ENCODE measurements around the gene DPH3.
A peak's percentile ranks its signal among the peaks of the same experiment; 100 is the strongest.

The DPH3 gene

DNA sequence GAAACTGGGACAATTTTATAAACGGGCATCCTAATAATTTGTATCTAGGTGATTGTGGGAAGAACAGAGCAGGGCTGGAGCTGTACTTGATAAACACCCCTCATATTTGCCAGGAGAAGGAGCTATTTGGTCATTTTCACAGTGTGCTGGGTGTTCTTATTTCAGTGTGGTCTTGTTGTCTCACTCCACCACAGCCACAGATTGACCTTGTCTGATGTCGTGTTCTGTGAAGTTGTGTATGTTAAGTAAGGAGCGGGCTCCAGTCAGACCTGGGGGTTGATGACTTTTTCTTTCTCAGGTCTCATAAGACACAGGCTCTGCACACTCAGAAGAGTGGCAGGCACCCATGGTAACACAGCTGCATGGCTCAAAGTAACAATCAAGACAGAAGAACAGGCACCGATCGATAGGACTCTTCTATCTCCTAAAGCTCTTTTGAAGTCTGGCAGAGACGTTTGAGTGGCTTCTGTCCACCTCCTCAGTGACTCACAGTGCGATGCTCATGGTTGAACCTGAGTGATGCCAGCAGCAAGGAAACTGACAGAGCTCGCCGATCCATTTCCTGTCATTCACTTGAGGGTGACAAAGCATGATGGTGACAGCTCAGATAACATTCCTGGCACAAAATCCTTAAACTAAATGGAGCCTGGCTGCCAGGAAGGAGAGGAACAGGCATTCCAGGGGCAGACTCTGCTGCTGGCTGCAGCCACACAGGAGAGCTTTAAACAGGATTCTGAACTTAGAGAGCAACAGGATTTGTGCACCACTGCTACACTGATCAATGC is 20.8 kb downstream of the DPH3 start:
- H3K9ac ChIP-seq (ENCODE audit: low read length): no peak overlapping the region
- WGBS (ENCODE audit: extremely low coverage, insufficient coverage, insufficient read length): no CpG with 5 or more reads among the region's 9 CpGs
- H2BK5ac ChIP-seq (ENCODE audit: low read depth, low read length, poor library complexity): no peak overlapping the region
- DNase-seq: no peak
- H3K4me2 ChIP-seq (ENCODE audit: low read length): no peak overlapping the region
- no peak overlapping the region for H4K91ac ChIP-seq (ENCODE audit: low read depth, low read length)
- no peak overlapping the region for H3K23ac ChIP-seq (ENCODE audit: low read length)
- no peak overlapping the region for H3K14ac ChIP-seq (ENCODE audit: low read length)
- H2AFZ ChIP-seq (ENCODE audit: insufficient read depth, low read length, poor library complexity): no peak overlapping the region
- H3K79me2 ChIP-seq (ENCODE audit: control insufficient read depth, insufficient read depth, low read length, poor library complexity): no peaks in the 10 kb centered on the region
- no peak overlapping the region for H4K8ac ChIP-seq (ENCODE audit: low read depth, low read length)
- H3K4me1 ChIP-seq (ENCODE audit: control insufficient read depth in 1 of 2, insufficient read depth in 2 of 2, low read length in 2 of 2): no peaks in the 10 kb centered on the region
- H3K4ac ChIP-seq (ENCODE audit: low read depth, low read length): no peak overlapping the region
- no peaks in the 10 kb centered on the region for H3K9me3 ChIP-seq (ENCODE audit: insufficient read depth, low read depth, low read length)
- H3K36me3 ChIP-seq (ENCODE audit: control insufficient read depth in 1 of 2, insufficient read depth in 2 of 2, low read length in 2 of 2): no peaks in the 10 kb centered on the region
- no peak overlapping the region for H3K18ac ChIP-seq (ENCODE audit: low read length)
- no peak overlapping the region for H2BK12ac ChIP-seq (ENCODE audit: low read length)
- H3K27me3 ChIP-seq (ENCODE audit: insufficient read depth, low read length): no peaks in the 10 kb centered on the region
- H2AK5ac ChIP-seq (ENCODE audit: low read length): no peak overlapping the region
- no peak overlapping the region for H2BK120ac ChIP-seq (ENCODE audit: insufficient read depth, low read length, poor library complexity)
- no peak overlapping the region for H3K27ac ChIP-seq (ENCODE audit: low read depth, low read length)
- no peaks in the 10 kb centered on the region for H3K79me1 ChIP-seq (ENCODE audit: low read length)
- H3K4me3 ChIP-seq (ENCODE audit: low read depth, low read length): no peak overlapping the region
- no peak overlapping the region for H4K12ac ChIP-seq (ENCODE audit: low read depth, low read length)

DNA sequence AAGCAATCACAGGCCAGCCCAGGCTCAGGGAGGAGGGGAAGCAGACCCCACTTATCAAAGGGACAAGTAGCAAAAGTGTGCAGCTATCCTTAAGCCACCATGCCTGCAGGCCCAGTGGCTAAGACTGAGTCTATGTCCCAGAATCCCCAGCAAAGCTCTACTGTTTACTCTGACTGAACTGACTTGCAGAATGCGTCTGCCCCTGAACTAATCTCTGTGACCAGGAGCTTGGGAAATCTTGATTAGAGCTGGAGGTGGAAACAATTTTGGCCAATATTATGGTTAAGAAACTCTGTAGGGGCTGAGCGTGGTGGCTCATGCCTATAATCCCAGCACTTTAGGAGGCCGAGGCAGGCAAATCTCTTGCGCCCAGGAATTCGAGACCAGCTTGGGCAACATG is 22.6 kb downstream of the DPH3 start:
- H2BK12ac ChIP-seq (ENCODE audit: low read length): no peak overlapping the region
- H2BK120ac ChIP-seq (ENCODE audit: insufficient read depth, low read length, poor library complexity): no peak overlapping the region
- H3K36me3 ChIP-seq (ENCODE audit: control insufficient read depth in 1 of 2, insufficient read depth in 2 of 2, low read length in 2 of 2): no peaks in the 10 kb centered on the region
- H3K4me3 ChIP-seq (ENCODE audit: low read depth, low read length): no peak overlapping the region
- no peaks in the 10 kb centered on the region for H3K79me2 ChIP-seq (ENCODE audit: control insufficient read depth, insufficient read depth, low read length, poor library complexity)
- no peak overlapping the region for H2AFZ ChIP-seq (ENCODE audit: insufficient read depth, low read length, poor library complexity)
- no peak overlapping the region for H3K4ac ChIP-seq (ENCODE audit: low read depth, low read length)
- H3K9ac ChIP-seq (ENCODE audit: low read length): no peak overlapping the region
- H4K12ac ChIP-seq (ENCODE audit: low read depth, low read length): no peak overlapping the region
- no peak overlapping the region for H4K91ac ChIP-seq (ENCODE audit: low read depth, low read length)
- H3K9me3 ChIP-seq (ENCODE audit: insufficient read depth, low read depth, low read length): no peaks in the 10 kb centered on the region
- H3K27me3 ChIP-seq (ENCODE audit: insufficient read depth, low read length): no peaks in the 10 kb centered on the region
- WGBS (ENCODE audit: extremely low coverage, insufficient coverage, insufficient read length): no CpG with 5 or more reads among the region's 5 CpGs
- H3K18ac ChIP-seq (ENCODE audit: low read length): no peak overlapping the region
- no peaks in the 10 kb centered on the region for H3K4me1 ChIP-seq (ENCODE audit: control insufficient read depth in 1 of 2, insufficient read depth in 2 of 2, low read length in 2 of 2)
- H3K4me2 ChIP-seq (ENCODE audit: low read length): no peak overlapping the region
- no peak overlapping the region for H2BK5ac ChIP-seq (ENCODE audit: low read depth, low read length, poor library complexity)
- H2AK5ac ChIP-seq (ENCODE audit: low read length): no peak overlapping the region
- H4K8ac ChIP-seq (ENCODE audit: low read depth, low read length): no peak overlapping the region
- H3K27ac ChIP-seq (ENCODE audit: low read depth, low read length): no peak overlapping the region
- DNase-seq: no peak
- no peak overlapping the region for H3K23ac ChIP-seq (ENCODE audit: low read length)
- no peaks in the 10 kb centered on the region for H3K79me1 ChIP-seq (ENCODE audit: low read length)
- no peak overlapping the region for H3K14ac ChIP-seq (ENCODE audit: low read length)

DNA sequence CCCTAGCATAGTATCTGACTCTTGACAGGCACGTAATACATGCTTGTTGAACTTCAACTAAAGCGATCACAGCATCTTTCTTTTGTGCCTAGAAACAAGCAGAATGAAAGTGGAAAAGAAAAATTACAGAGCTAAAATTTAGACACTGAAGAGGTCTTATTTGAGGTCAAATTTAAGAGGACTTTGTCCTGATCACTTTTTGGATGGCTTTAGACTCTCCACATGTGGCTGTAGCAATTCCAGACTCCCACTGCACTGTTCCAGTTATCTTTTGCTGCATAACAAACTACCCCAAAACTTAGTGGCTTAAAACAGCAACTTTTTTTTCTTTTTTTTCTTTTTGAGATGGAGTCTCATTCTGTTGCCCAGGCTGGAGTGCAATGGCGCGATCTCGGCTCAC is 23.5 kb downstream of the DPH3 start:
- no peaks in the 10 kb centered on the region for H3K79me2 ChIP-seq (ENCODE audit: control insufficient read depth, insufficient read depth, low read length, poor library complexity)
- no CpG with 5 or more reads among the region's 5 CpGs for WGBS (ENCODE audit: extremely low coverage, insufficient coverage, insufficient read length)
- H4K8ac ChIP-seq (ENCODE audit: low read depth, low read length): no peak overlapping the region
- DNase-seq: no peak
- no peaks in the 10 kb centered on the region for H3K4me1 ChIP-seq (ENCODE audit: control insufficient read depth in 1 of 2, insufficient read depth in 2 of 2, low read length in 2 of 2)
- no peaks in the 10 kb centered on the region for H3K79me1 ChIP-seq (ENCODE audit: low read length)
- H3K4ac ChIP-seq (ENCODE audit: low read depth, low read length): no peak overlapping the region
- H3K23ac ChIP-seq (ENCODE audit: low read length): no peak overlapping the region
- H3K9ac ChIP-seq (ENCODE audit: low read length): no peak overlapping the region
- no peak overlapping the region for H2BK5ac ChIP-seq (ENCODE audit: low read depth, low read length, poor library complexity)
- H3K36me3 ChIP-seq (ENCODE audit: control insufficient read depth in 1 of 2, insufficient read depth in 2 of 2, low read length in 2 of 2): no peaks in the 10 kb centered on the region
- no peak overlapping the region for H3K4me3 ChIP-seq (ENCODE audit: low read depth, low read length)
- H3K27ac ChIP-seq (ENCODE audit: low read depth, low read length): no peak overlapping the region
- H2BK12ac ChIP-seq (ENCODE audit: low read length): no peak overlapping the region
- H3K18ac ChIP-seq (ENCODE audit: low read length): no peak overlapping the region
- no peaks in the 10 kb centered on the region for H3K9me3 ChIP-seq (ENCODE audit: insufficient read depth, low read depth, low read length)
- H3K27me3 ChIP-seq (ENCODE audit: insufficient read depth, low read length): no peaks in the 10 kb centered on the region
- no peak overlapping the region for H2BK120ac ChIP-seq (ENCODE audit: insufficient read depth, low read length, poor library complexity)
- no peak overlapping the region for H2AK5ac ChIP-seq (ENCODE audit: low read length)
- no peak overlapping the region for H4K12ac ChIP-seq (ENCODE audit: low read depth, low read length)
- H2AFZ ChIP-seq (ENCODE audit: insufficient read depth, low read length, poor library complexity): no peak overlapping the region
- no peak overlapping the region for H3K14ac ChIP-seq (ENCODE audit: low read length)
- H3K4me2 ChIP-seq (ENCODE audit: low read length): no peak overlapping the region
- no peak overlapping the region for H4K91ac ChIP-seq (ENCODE audit: low read depth, low read length)

DNA sequence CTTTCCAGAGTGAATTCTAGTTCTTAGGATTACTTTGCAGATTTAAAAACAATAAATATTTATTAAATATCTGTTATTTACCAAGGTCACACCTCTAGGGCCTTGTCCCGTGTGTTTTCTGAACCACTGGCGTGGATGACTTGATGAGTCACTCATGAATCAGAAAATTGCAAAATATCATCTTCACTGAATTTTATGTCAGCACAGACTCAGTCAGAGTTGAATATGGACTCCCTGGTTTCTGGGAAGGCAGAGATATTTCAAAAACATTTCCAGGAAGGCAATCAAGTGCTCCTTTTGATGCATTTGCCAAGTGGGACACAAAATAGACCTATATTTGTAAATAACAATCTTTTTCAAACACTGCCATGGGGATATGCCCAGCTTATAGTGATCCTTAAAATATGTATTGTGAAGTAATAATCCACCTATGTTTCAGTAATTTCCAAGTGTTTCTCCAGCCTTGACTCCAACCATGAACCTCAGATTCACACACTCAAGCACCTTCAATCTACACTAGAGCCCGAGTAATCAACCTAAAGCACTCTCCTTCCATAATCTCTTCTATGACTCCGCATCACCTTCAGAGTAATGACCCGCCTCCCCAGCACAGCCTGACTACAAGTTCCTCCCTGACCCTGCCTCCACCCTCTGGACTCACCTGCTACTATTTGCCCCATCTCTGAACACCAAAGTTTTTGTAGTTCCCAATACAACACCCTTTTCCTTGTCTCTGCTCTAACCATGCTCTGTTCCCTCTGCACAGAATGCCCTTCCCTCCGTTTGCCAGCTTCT is 24.3 kb downstream of the DPH3 start:
- Histone ChIP-seq H3K4me2 (ENCODE audit: low read length) (no peak overlapping the region), H3K79me2 (ENCODE audit: control insufficient read depth, insufficient read depth, low read length, poor library complexity) (no peaks in the 10 kb centered on the region), H4K8ac (ENCODE audit: low read depth, low read length) (no peak overlapping the region), H3K14ac (ENCODE audit: low read length) (no peak overlapping the region), H2AFZ (ENCODE audit: insufficient read depth, low read length, poor library complexity) (no peak overlapping the region), H3K27me3 (ENCODE audit: insufficient read depth, low read length) (no peaks in the 10 kb centered on the region), H3K9me3 (ENCODE audit: insufficient read depth, low read depth, low read length) (no peaks in the 10 kb centered on the region), H2BK5ac (ENCODE audit: low read depth, low read length, poor library complexity) (no peak overlapping the region), H2BK120ac (ENCODE audit: insufficient read depth, low read length, poor library complexity) (no peak overlapping the region), H4K91ac (ENCODE audit: low read depth, low read length) (no peak overlapping the region), H3K9ac (ENCODE audit: low read length) (no peak overlapping the region), H3K27ac (ENCODE audit: low read depth, low read length) (no peak overlapping the region), H2BK12ac (ENCODE audit: low read length) (no peak overlapping the region), H3K23ac (ENCODE audit: low read length) (no peak overlapping the region), H3K4me3 (ENCODE audit: low read depth, low read length) (no peak overlapping the region), H2AK5ac (ENCODE audit: low read length) (no peak overlapping the region), H3K79me1 (ENCODE audit: low read length) (no peaks in the 10 kb centered on the region), H3K4ac (ENCODE audit: low read depth, low read length) (no peak overlapping the region), H3K4me1 (ENCODE audit: control insufficient read depth in 1 of 2, insufficient read depth in 2 of 2, low read length in 2 of 2) (no peaks in the 10 kb centered on the region), H3K36me3 (ENCODE audit: control insufficient read depth in 1 of 2, insufficient read depth in 2 of 2, low read length in 2 of 2) (no peaks in the 10 kb centered on the region), H4K12ac (ENCODE audit: low read depth, low read length) (no peak overlapping the region), H3K18ac (ENCODE audit: low read length) (no peak overlapping the region)
- DNase-seq: peak; percentile 5 to 47
- no CpG with 5 or more reads among the region's 6 CpGs for WGBS (ENCODE audit: extremely low coverage, insufficient coverage, insufficient read length)
